Measurements from ENCODE around the gene GRK4.
"Not testable (repeated sequence)": the region's sequence is repeated elsewhere in the genome, so short reads cannot be mapped to it uniquely, and the experiment has no call there.

GRK4 gene

GRCh38 chr4:2963175-2963965 is at the start of gene GRK4, which contains the start of gene NOP14:
Gene GRK4 (plus strand): TSS chr4:2963571. CDS start chr4:2964071, 500 bp downstream.
Gene NOP14 (minus strand): TSS chr4:2963406. CDS start chr4:2963319, 87 bp downstream.
- Histone ChIP-seq H3K4me1 (ENCODE audit: low read length) (peaks cover 30% of the 10 kb centered on the region), H3K79me2 (ENCODE audit: low read length) (peaks cover 42% of the 10 kb centered on the region), H3K36me3 (replicated peaks; ENCODE audit: low read depth, low read length) (peaks cover 3% of the 10 kb centered on the region), H3K4me3 (ENCODE audit: low read length) (peak within 1 kb of the TSS; percentile 82), H2AFZ (ENCODE audit: low read depth, low read length) (peak within 1 kb of the TSS; percentile 75), H3K9ac (ENCODE audit: low read length) (peak within 1 kb of the TSS; percentile 79), H3K9me3 (ENCODE audit: insufficient read depth, low read length) (no peaks in the 10 kb centered on the region), H3K4me2 (ENCODE audit: low read length) (peak within 1 kb of the TSS; percentile 93), H3K27ac (ENCODE audit: low read length) (peak within 1 kb of the TSS; percentile 70), H4K20me1 (ENCODE audit: insufficient read depth, low read length) (peaks cover 31% of the 10 kb centered on the region), H3K27me3 (ENCODE audit: low read depth, low read length) (no peaks in the 10 kb centered on the region)
- TF ChIP-seq, protein P1, sequence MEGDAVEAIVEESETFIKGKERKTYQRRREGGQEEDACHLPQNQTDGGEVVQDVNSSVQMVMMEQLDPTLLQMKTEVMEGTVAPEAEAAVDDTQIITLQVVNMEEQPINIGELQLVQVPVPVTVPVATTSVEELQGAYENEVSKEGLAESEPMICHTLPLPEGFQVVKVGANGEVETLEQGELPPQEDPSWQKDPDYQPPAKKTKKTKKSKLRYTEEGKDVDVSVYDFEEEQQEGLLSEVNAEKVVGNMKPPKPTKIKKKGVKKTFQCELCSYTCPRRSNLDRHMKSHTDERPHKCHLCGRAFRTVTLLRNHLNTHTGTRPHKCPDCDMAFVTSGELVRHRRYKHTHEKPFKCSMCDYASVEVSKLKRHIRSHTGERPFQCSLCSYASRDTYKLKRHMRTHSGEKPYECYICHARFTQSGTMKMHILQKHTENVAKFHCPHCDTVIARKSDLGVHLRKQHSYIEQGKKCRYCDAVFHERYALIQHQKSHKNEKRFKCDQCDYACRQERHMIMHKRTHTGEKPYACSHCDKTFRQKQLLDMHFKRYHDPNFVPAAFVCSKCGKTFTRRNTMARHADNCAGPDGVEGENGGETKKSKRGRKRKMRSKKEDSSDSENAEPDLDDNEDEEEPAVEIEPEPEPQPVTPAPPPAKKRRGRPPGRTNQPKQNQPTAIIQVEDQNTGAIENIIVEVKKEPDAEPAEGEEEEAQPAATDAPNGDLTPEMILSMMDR (IDR thresholded peaks at IDR 0.05; ENCODE audit: low read depth, low read length) = peak; percentile 16; the same call in 1 of the 2 replicates
- TF ChIP-seq EZH2phosphoT487 (IDR thresholded peaks at IDR 0.05; ENCODE audit: low read depth) = no peak

DNA sequence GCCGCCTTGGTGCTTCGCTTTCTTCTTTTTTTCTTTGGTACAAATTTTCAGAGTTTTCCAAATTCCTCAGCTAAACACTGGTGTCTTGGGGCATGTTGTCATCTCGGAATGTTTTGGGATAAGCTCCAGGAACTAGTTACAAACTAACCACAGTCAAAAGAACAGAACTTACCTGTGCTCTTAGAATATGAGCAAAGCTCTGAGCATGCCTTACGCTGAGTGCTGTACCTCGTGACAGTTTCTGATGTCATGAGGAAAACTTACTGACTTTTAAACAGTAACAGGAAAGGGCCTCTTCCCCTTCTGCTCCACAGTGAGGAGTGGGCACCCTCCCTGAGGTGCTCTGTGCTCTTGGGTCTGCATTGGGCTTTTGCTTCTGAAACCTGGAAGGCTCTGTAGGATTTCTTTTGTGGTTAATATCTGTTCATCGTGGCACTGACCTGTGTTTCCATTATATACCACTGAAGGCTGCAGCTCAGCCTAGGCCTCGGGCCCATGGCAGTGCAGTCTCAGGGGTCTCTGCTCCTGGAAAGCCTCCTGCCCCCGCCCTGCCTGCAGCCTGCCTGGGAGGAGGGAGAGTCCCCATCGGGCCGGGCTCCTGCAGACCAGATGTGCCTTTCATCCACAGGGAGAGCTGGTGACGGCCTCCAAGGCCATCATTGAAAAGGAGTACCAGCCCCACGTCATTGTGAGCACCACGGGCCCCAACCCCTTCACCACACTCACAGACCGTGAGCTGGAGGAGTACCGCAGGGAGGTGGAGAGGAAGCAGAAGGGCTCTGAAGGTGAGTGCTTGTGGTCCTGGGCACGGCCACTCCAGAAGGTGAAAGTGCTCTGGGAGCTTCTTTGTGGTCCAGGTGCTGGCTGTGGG is 48.9 kb upstream of the GRK4 start:
- Histone ChIP-seq H4K20me1 (ENCODE audit: insufficient read depth, low read length) (peaks cover 6% of the 10 kb centered on the region; the same call in 1 of the 2 replicates), H3K27ac (ENCODE audit: low read length) (no peak overlapping the region), H3K4me2 (ENCODE audit: low read length) (no peak overlapping the region), H3K27me3 (ENCODE audit: low read depth, low read length) (no peaks in the 10 kb centered on the region), H3K9ac (ENCODE audit: low read length) (no peak overlapping the region), H3K4me1 (ENCODE audit: low read length) (no peaks in the 10 kb centered on the region; the same call in 1 of the 2 replicates), H3K79me2 (ENCODE audit: low read length) (no peaks in the 10 kb centered on the region), H3K9me3 (ENCODE audit: insufficient read depth, low read length) (no peaks in the 10 kb centered on the region), H2AFZ (ENCODE audit: low read depth, low read length) (no peak overlapping the region), H3K36me3 (replicated peaks; ENCODE audit: low read depth, low read length) (peaks cover 19% of the 10 kb centered on the region), H3K4me3 (ENCODE audit: low read length) (no peak overlapping the region)
- TF ChIP-seq, protein P1 (IDR thresholded peaks at IDR 0.05; ENCODE audit: low read depth, low read length) = no peak
- TF ChIP-seq EZH2phosphoT487 (IDR thresholded peaks at IDR 0.05; ENCODE audit: low read depth) = no peak

- Histone ChIP-seq H3K27ac (ENCODE audit: low read length) (no peak overlapping the region), H3K9ac (ENCODE audit: low read length) (no peak overlapping the region), H3K36me3 (replicated peaks; ENCODE audit: low read depth, low read length) (peaks cover 11% of the 10 kb centered on the region), H3K79me2 (ENCODE audit: low read length) (no peaks in the 10 kb centered on the region), H3K4me3 (ENCODE audit: low read length) (no peak overlapping the region), H3K9me3 (ENCODE audit: insufficient read depth, low read length) (no peaks in the 10 kb centered on the region), H3K4me1 (ENCODE audit: low read length) (no peaks in the 10 kb centered on the region; the same call in 1 of the 2 replicates), H4K20me1 (ENCODE audit: insufficient read depth, low read length) (peaks cover 6% of the 10 kb centered on the region; the same call in 1 of the 2 replicates), H3K27me3 (ENCODE audit: low read depth, low read length) (no peaks in the 10 kb centered on the region), H2AFZ (ENCODE audit: low read depth, low read length) (no peak overlapping the region), H3K4me2 (ENCODE audit: low read length) (no peak overlapping the region)
- TF ChIP-seq, protein P1 (IDR thresholded peaks at IDR 0.05; ENCODE audit: low read depth, low read length) = no peak
- TF ChIP-seq EZH2phosphoT487 (IDR thresholded peaks at IDR 0.05; ENCODE audit: low read depth) = no peak
Measured at GRCh38 chr4:2915789-2916188, 47.6 kb upstream of the GRK4 start.

DNA sequence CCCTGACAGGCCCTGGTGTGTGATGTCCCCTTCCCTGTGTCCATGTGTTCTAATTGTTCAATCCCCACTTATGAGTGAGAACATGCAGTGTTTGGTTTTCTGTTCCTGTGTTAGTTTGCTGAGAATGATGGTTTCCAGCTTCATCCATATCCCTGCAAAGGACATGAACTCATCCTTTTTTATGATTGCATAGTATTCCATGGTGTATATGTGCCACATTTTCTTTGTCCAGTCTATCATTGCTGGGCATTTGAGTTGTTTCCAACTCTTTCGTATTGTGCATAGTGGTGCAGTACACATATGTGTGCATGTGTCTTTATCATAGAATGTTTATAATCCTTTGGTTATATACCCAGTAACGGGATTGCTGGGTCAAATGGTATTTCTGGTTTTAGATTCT is 46.7 kb upstream of the GRK4 start:
- not testable (repeated sequence) for H4K20me1 ChIP-seq (ENCODE audit: insufficient read depth, low read length); H3K79me2 ChIP-seq (ENCODE audit: low read length); H3K4me2 ChIP-seq (ENCODE audit: low read length)

DNA sequence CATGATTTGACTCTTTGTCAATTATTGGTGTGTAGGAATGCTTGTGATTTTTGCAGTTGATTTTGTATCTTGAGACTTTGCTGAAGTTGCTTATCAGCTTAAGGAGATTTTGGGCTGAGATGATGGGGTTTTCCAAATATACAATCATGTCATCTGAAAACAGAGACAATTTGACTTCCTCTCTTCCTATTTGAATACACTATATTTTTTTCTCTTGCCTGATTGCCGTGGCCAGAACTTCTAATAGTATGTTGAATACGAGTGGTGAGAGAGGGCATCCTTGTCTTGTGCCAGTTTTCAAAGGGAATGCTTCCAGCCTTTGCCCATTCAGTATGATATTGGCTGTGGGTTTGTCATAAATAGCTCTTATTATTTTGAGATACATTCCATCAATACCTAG is 45.1 kb upstream of the GRK4 start:
- H3K79me2 ChIP-seq (ENCODE audit: low read length); H3K4me3 ChIP-seq (ENCODE audit: low read length): not testable (repeated sequence)

More for the DNA sequence above, 46.7 kb upstream of the GRK4 start:
- H3K9ac ChIP-seq (ENCODE audit: low read length); H3K9me3 ChIP-seq (ENCODE audit: insufficient read depth, low read length); H3K4me1 ChIP-seq (ENCODE audit: low read length); H3K27me3 ChIP-seq (ENCODE audit: low read depth, low read length); H3K27ac ChIP-seq (ENCODE audit: low read length); H3K4me3 ChIP-seq (ENCODE audit: low read length); H3K36me3 ChIP-seq (replicated peaks; ENCODE audit: low read depth, low read length); H2AFZ ChIP-seq (ENCODE audit: low read depth, low read length): not testable (repeated sequence)

DNA sequence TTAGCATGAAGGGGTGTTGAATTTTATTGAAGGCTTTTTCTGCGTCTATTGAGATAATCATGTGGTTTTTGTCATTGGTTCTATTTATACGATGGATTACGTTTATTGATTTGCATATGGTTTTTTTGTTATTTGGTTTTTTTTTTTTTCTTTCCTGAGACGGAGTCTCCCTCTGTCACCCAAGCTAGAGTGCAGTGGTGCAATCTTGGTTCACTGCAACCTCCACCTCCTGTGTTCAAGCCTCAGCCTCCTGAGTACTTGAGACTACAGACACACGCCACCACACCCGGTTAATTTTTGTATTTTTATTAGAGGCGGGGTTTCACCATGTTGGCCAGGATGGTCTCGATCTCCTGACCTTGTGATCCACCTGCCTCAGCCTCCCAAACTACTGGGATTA is 44.7 kb upstream of the GRK4 start:
- H3K4me1 ChIP-seq (ENCODE audit: low read length); H3K4me2 ChIP-seq (ENCODE audit: low read length); H3K79me2 ChIP-seq (ENCODE audit: low read length); H3K4me3 ChIP-seq (ENCODE audit: low read length); H4K20me1 ChIP-seq (ENCODE audit: insufficient read depth, low read length); H3K27ac ChIP-seq (ENCODE audit: low read length); H3K9me3 ChIP-seq (ENCODE audit: insufficient read depth, low read length); H2AFZ ChIP-seq (ENCODE audit: low read depth, low read length); H3K9ac ChIP-seq (ENCODE audit: low read length); H3K27me3 ChIP-seq (ENCODE audit: low read depth, low read length): not testable (repeated sequence)
- peaks cover 10% of the 10 kb centered on the region for H3K36me3 ChIP-seq (replicated peaks; ENCODE audit: low read depth, low read length)

More for the DNA sequence above, 45.1 kb upstream of the GRK4 start:
- H3K27ac ChIP-seq (ENCODE audit: low read length); H3K4me1 ChIP-seq (ENCODE audit: low read length); H4K20me1 ChIP-seq (ENCODE audit: insufficient read depth, low read length); H2AFZ ChIP-seq (ENCODE audit: low read depth, low read length); H3K36me3 ChIP-seq (replicated peaks; ENCODE audit: low read depth, low read length); H3K4me2 ChIP-seq (ENCODE audit: low read length); H3K9me3 ChIP-seq (ENCODE audit: insufficient read depth, low read length); H3K27me3 ChIP-seq (ENCODE audit: low read depth, low read length); H3K9ac ChIP-seq (ENCODE audit: low read length): not testable (repeated sequence)
